ENCODE results near the gene EIF1.
"Not testable (repeated sequence)": the region's sequence is repeated elsewhere in the genome, so short reads cannot be mapped to it uniquely, and the experiment has no call there.

Gene EIF1

DNA sequence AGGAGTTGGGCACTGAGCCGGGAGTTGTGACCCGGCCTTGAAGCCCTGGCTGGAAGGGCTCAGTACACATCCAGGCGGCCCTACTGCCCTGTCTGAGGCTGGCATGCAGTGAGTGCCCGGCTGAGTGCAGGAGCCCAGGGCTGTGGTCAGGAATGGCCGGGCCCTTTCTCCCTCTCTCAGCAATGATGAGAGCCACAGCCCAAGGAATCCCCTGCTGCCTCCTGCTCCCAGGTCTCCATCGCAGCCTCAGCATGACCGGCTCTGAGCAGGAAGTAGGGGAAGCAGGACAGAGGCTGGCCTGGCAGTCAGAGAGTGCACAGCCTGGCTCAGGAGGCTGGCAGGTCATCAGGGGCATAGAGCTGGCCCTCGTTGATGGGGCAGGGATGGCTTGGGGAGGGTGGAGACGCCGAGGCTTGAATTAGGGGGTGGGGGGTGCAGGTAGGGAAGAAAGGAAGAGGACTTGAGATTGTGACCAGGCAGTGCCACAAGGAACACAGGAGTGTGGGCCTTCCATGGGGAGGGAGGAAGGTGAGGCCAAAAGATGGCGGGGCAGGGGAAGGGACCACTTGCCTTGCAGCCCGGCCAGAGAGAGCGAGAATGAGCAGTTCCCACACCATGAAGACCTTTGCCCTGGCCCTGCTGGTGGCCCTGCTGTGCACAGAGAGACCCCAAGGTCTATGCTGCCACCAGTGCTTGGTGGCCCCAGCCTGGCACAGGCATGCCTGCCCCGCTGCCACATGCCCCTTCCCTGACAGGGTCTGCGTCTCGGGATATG, 32.2 kb upstream of the EIF1 start:
- no peak for DNase-seq

DNA sequence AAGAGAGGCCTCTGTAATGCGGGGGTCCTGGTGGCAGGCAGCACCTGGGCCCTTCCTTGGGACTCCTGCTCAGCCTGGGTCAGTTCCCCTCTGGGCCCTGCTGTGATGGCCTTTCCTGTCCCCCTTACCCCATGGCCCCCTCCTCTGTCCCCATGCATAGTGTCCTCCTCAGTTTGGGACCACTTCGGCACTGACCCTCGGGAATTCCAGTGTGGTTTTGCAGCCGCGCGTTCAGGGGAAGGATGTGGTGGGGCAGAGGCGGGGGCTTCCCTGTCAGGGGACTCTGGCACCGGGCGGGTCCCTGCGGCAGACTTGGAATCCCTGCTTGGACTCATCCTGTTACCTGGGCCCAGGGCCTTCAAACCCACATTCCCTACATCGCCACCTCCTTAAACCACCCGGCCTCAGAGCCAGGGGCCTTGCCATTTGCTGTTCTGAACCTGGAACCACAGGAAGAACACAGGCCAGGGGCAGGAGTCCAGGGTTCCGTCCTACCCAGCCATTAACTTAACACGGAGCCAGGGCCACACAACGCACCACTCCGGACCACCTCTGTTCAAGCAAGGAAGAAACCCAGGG, 31.4 kb upstream of the EIF1 start:
- DNase-seq = no peak

DNA sequence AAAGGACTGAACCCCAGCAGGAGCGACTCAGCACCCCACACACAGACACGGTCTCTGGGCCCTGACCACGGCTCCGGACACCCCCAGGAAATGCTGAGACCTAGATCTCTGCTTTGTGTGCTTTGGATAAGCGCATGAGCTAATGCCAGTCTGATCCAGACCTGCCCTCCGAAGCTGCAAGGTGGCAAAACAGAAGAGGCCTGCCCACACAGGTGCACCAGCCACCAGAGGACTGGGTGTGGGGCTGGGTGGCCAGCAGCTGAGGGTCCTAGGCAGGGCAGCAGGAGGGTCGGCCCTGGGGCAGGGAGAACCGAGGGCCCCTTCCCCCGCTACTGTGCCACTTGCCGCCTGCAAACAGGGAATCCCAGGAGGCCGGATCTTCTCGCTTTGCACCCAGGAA, 30.7 kb upstream of the EIF1 start:
- no peak for DNase-seq

DNA sequence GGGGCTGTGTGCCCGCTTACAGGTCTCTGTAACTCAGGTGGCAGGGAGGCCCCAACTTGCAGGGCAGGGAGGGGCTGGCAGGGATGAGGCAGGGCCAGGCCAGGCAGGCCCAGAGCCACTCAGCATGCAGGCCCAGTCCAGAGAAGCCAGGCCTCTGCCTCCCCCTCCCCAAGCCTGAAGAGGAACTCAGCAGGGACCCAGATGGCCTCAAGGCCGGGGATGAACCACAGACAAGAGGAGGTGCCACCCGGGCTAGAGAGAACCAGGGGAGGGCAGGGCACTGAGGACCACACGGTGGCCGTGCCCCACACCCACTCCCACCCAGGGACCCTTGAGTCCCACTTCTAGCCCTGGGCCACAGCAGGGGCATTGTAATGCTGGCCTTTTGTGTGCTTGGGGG, 29.8 kb upstream of the EIF1 start:
- no peak for DNase-seq

DNA sequence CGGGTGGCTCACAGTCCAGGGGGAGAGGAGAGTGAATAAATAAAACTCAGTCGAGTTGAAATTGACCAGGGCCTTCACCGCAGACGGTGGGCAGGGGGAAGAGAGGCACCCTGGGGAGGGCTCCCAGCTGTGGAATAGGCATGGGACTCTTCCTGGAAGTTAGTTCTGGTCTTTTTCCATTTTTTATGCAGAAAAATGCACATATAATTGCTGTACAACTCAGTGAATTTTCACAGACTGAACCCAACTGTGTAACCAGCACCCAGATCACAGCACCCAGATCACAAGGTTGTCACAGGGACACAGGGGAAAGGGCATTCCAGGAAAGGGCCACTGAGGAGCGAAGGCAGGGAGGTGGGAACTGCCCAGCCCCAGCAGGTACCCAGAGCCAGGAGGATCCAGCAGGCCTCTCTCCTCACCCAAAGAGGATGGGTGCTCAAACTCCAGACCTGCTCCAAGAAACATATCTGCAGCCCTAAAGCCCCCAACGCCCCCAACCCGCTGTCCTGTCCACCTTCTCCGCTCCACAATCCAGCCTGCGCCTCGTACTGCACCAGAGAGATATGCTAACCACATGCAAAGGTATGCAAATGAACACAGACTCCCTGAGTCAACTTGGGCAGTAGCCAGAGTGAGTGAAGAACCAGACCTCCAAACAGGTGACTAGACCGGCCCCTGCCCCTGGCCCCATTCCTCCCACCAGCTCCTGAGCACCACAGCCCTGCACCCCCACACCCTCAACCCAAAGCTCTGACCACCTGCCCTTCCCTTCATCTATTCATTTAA, 29.1 kb upstream of the EIF1 start:
- DNase-seq = no peak

DNA sequence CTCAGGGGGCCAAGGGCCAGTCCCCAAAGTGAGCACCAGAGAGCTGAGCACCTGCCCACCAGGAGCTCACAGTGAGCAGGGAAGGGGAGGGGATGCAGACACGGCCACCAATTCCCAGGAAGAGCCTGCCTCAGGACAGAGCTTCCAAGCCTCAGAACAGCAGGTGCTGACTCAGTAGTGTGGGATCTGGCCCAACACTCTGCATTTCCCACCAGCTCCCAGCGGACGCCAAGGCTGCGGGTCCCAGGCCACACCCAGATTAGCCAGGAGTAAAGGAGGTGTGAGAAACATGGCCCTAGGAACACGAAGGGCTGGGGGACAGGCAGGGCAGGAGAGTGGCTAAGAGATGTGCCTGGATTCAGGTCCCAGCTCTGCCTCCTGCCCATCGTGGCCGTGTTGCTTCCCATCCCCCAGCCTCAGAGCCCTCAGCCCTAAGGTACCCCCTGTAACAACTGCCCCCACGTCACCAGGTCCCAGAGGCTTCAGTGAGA, 28.4 kb upstream of the EIF1 start:
- no peak for DNase-seq

DNA sequence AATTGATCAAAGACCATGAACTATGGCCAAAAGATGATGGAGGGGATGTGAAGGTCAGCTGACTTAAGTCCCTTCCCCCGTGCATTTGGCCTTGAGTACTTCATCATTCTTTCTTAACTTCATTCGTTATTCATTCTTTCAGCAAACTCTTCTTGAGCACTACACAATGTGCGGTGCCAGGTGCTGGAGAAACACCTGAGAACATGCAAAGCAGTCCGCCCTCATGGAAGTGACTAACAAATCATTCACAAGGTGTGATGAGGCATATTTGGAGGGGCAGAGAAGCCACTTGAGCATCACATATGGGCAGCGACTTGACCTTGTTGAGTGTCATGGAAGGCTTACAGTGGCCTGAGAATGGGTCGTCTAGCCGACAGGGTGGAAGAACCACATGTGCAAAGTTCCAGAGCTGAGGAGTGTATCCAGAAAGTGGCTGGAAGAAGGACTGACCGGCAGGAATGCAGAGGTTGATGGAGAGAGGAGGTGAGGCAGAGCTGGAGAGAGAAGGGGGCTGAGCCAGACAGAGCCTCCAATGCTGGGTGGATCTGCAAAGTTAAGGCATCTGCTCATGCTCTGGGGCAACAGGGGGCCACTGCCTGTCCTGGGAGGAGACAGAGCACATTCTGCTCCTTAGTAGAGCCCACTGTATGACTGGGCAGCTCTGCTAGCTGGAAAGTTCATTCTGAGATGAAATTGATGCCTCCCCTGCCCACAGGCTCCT, 25.1 kb upstream of the EIF1 start:
- DNase-seq = no peak

DNA sequence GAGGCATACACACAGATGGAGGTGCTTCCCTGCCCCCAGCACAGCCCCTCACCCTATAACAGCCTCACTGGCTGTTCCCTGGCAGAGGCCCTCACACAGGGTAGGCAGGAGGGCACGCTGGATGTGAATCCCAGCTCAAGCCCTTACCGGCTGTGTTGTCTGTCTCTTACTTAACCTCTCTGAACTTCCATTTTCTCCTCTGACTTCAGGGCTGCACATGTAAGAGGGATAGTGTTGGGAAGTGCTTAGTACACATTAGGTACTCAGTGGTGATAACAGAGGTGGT, 24.6 kb upstream of the EIF1 start:
- DNase-seq = no peak

DNA sequence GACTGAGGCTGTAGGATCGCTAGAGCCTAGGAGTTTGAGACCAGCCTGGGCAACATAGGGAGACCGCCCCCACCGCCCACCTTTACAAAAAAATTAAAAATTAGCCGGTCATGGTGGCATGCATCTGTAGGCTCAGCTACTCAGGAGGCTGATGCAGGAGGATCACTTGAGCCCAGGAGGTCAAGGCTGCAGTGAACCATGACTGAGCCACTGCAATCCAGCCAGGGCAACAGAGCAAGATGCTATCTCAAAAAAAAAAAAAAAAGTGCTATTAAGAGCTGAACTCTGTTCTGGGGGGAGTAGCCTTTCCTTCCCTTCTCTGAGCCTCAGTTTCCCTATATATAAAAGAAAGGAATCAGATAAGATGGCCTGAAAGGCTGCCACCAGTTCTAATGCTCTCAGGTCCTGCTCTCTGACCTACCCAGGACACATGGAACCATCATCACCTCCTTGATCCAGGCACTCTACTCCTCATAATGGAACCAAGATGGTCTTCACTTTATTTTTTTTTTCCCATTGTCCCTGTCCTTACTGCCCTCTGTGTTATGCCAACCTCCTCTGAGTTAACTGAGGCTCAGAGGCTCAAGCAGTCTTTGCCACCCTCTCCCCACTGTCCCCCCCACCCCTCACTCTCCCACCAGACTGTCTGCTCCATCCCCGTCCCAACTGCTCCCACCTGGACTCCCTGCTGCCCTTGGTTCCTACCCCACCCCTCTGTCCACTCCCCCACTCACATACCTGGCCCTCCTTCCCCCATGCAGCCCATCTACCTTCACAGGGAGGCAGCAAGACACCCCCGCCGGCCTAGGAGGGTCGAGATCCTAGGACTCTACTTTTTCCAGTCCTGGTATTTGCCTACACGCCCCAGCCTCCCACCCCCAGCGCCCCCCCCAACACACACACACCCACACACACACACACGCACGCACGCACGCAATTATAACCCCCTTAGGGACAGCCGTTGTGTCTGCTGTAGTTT, 23.8 kb upstream of the EIF1 start:
- DNase-seq = no peak

DNA sequence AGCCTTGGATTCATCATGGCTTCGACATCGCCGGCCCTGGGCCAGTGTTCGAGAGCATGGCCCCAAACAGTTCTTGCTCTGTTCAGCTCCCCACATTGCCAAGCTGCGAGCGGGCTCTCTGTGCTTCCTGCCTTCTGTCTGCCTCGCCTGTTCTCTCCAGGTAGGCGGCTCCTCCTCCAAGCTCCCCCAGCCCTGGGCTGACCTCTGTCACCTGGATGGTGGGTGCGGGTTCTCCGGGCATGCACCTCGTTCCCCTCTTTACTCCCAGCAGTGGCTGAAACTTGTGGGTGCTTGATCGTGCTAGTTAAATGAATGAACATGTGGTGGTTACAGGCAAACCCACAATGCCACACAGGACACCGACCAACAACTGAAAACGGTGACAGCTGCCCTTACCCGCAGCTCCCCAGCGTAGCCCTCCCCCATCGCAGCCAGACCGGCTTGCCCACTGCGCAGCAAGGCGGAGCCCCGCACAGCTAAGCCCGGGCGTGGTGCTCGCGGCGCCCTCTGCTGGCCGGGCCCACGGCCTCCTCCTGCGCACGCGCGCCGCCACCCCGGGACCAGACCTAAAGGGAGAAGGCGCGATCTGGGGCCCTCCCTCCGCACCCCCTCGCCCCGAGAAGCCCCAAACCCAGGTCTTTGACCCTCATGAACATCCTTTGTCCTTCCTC, 23.0 kb upstream of the EIF1 start:
- peak; percentile 90 for DNase-seq

DNA sequence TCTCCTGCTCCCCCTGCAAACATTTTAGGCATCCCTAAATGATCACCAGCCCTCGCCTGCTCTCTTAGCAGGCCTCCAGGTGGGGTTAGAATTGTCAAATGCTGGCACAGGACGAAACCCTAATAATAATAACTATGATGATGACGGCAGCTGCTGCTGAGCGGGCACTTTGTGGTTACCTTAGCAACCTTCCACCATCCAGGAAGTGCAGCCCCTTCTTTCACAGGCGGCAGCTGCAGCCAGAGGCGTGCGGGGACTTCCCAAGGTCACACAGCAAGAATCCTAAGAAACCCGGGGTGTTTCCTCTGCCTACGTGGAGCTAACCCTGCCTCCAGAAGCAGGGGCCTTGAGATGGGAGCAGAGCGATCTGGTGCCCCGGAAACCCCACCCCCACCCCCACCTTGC, 22.4 kb upstream of the EIF1 start:
- DNase-seq = peak; percentile 65

DNA sequence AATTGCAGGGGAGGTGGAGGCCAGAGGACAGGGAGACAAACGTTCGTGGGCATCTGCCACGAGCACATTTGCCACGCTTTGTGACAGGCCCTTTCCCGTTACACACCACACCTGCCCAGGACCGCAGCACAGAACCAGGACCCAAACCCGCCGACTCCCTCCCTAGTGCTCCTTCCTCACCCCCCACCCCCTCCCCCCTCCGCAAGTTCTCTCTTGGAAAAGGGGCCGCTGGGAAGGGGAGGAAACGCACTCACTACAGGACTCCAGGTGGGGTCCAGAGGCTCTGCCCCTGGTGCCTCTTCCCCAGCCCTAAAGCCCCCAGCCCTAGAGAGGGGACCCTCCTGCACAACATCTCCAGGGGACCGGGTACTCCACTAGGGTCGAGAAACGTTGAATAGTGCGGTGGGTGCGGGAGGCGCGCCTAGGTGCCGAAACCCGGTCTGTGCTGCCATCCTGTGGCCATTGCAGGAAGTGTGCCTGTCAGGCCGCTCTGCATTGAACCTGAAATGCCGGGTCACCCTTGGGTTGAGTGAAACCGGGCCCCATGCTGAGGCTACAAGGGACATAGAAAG, 21.9 kb upstream of the EIF1 start:
- DNase-seq = peak; percentile 88

DNA sequence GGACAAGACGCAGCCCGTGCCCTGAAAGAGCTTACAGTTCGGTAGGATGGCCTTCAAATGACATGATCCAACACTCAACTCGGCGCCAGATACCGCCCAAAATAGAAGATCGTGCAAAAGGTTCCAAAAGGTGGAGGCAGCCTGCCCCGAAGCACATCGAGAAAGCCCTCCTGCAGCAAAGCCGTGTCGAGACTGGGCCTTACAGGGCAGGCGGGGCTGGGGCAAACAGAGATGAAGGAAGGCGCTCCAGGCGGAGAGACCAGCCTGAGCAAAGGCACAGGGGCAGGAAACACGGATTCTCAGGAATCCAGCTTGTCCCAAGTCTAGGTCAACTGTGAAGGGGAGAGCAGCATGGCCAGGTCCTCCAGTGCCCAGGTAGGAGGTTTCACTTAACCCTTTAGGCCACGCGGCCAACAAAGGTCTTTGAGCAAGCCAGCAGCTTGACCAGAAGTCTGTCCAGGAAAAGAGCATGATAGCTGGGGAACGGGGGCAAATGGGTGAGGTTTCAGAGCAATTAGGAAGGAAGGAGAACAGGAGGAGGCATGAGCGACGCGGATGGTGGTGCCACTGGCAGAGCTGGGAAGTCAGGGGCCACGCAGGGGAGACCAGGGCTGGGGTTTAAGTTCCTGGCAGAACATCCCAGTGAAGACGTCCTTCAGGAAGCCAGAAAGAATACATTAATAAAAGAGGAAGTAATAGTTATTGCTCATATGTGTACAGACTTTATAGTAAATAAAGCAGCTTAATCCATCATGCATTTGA, 21.2 kb upstream of the EIF1 start:
- DNase-seq = no peak

DNA sequence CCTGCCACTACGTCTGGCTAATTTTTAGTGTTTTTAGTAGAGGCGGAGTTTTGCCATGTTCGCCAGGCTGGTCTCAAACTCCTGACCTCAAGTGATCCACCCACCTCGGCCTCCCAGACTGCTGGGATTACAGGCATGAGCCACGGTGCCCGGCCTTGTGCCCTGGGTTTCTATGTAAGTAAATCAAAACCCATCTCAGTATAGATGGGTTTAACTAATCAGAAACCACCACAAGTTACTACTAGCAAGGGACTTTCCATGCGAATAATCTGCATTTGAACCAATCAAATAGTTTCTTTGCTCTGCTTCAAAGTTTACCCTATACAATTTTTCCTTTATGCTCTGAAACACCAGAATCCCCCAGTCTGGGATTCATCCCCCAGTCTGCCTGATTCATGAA, 16.5 kb upstream of the EIF1 start:
- no peak for DNase-seq

DNA sequence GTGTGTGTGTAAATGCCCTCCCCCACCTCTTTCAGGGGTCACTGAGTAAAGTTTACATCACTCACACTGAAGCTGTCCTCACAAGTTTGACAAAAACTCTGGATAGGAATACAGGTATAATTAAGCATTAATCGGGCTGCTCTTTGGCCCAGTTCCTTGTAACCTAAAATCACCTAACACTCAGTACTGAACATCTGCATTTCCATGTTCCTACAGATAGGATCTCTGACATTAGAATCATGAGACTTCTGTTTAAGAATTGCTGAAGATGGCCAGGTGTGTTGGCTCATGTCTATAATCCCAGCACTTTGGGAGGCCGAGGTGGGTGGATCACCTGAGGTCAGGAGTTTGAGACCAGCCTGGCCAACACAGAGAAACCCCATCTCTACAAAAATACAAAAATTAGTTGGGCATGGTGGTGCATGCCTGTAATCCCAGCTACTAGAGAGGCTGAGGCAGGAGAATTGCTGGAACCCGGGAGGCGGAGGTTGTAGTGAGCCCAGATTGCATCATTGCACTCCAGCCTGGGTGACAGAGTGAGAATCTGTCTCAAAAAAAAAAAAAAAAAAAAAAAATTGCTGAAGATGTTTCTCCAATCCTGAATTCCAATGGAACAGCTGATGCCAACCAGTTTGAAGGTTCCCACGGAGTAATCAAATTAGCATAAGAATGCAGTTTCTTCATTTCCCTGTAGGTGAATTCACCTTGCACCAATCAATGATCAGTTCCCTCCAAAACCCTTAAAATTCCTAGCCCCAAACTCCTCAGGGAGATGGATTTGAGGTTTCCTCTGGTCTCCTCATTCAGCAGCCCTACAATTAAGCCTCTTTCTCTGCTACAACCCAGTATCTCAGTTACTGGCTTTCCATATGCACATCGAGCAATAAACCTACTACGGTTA, 13.3 kb upstream of the EIF1 start:
- not testable (repeated sequence) for DNase-seq

DNA sequence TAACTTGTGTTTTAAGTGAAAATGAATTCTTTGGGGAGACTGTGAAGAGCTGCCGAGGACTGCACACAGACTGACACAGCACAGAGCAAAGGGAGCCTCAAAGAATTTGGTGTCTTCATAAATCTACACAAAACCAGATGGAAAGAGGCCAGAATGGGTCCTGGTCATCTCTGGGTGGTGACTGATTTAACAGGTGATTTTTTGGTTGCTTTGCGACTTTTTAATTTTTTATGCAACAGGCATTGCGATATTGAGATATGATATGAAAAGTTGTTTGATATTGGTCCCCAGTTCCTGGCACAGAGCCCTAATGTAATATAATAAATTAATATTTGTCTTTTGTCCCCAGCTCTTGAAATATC, 12.6 kb upstream of the EIF1 start:
- no peak for DNase-seq

DNA sequence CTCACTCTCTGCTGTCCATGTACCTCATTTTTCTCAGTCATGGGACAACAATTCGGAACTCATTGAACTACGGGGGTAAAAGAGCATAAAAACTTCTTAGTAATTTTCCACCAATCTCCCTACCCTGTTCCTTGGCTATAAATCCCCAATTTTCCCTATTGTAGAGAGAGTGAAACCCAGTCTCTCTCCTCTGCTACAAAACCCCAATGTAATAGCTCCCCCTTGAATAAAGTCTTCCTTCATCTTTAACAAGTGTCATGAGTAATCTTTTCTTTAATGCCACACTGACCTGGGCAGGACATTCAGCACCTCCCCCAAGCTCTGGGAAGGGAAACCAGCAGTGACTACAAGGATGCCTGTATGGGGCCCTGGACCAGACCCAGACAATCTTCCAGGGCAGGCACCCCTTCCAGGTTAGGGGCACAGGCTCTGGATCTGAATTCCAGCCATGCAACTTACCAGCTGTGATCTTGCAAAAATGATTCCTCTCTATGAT, 10.2 kb upstream of the EIF1 start:
- no peak for DNase-seq

DNA sequence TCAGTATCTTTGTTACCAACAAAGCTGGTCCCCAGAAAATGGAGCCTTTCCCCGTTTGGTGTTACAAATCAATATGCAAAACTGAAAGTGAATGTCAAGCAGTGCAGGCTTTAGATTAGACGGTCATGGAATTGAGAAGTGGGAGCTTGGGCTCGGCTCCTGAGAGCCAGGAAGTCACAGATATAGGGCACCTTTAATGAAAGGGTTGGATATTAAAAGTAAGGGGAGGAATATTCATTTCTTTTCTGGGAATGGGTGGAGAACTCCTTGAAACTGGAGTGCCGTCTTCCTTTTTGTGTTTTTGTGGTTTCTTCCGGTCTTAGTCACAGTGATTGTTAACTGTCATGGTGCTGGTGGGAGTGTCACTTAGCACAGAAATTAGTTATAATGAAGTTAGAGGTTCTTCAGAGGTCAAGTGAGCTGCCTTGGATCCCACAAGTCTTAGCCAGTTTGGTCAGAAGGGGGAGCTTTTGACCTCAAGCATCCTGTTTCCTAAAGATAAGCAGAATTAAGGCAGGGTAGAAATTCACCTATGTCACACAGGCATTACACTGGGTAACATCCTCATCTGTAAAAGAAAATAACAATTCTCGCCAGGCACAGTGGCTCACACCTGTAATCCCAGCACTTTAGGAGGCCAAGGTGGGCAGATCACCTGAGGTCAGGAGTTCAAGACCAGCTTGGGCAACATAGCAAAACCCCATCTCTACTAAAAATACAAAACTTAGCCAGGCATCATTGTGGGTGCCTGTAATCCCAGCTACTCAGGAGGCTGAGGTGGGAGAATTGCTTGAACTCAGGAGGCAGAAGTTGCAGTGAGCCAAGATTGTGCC, 9.6 kb upstream of the EIF1 start:
- no peak for DNase-seq

Data from right hindlimb (tissue), 1 donor.